Parathyroid adenoma (tissue), 2 donors: ENCODE results near the gene AP1S1.

Experiments
- H2AFZ ChIP-seq: fragments of 300-600 bp; sonication (generic); one replicate; pipeline ENCODE4 v1.7.0; 2017; ENCODE audit warnings: antibody characterized with exemption, mild to moderate bottlenecking
- H3K27ac ChIP-seq: fragments of 300-600 bp; sonication (generic); one replicate; pipeline ENCODE4 v1.7.0; 2017
- H3K27me3 ChIP-seq: fragments of 300-600 bp; sonication (generic); one replicate; pipeline ENCODE4 v1.7.0; 2017; ENCODE audit warnings: low read length; ENCODE audit not compliant: control insufficient read depth, insufficient read depth
- H3K36me3 ChIP-seq: fragments of 300-600 bp; sonication (generic); one replicate; pipeline ENCODE4 v1.7.0; 2017; ENCODE audit warnings: low read length; ENCODE audit not compliant: control insufficient read depth, insufficient read depth
- H3K4me1 ChIP-seq: fragments of 300-600 bp; sonication (generic); one replicate; pipeline ENCODE4 v1.7.0; 2017; ENCODE audit warnings: control low read depth
- H3K4me2 ChIP-seq: fragments of 300-600 bp; sonication (generic); one replicate; pipeline ENCODE4 v1.7.0; 2017; ENCODE audit warnings: low read length
- H3K4me3 ChIP-seq: fragments of 300-600 bp; sonication (generic); one replicate; pipeline ENCODE4 v1.7.0; 2017; ENCODE audit warnings: low read depth, low read length
- H3K79me2 ChIP-seq: fragments of 300-600 bp; sonication (generic); one replicate; pipeline ENCODE4 v1.7.0; 2017; ENCODE audit warnings: control low read depth
- H3K9ac ChIP-seq: fragments of 300-600 bp; sonication (generic); one replicate; pipeline ENCODE4 v1.7.0; 2017; ENCODE audit warnings: mild to moderate bottlenecking
- H3K9me3 ChIP-seq: fragments of 300-600 bp; sonication (generic); one replicate; pipeline ENCODE4 v1.7.0; 2017; ENCODE audit warnings: low read length; ENCODE audit not compliant: control insufficient read depth
- TF ChIP-seq, protein P1 (sequence below): fragments of 300-600 bp; sonication (generic); IDR thresholded peaks from one replicate; pipeline ENCODE4 v1.7.0; 2017; ENCODE audit warnings: antibody characterized with exemption, mild to moderate bottlenecking
- donor health status: primary hyperparathyroidism.

The AP1S1 gene

DNA sequence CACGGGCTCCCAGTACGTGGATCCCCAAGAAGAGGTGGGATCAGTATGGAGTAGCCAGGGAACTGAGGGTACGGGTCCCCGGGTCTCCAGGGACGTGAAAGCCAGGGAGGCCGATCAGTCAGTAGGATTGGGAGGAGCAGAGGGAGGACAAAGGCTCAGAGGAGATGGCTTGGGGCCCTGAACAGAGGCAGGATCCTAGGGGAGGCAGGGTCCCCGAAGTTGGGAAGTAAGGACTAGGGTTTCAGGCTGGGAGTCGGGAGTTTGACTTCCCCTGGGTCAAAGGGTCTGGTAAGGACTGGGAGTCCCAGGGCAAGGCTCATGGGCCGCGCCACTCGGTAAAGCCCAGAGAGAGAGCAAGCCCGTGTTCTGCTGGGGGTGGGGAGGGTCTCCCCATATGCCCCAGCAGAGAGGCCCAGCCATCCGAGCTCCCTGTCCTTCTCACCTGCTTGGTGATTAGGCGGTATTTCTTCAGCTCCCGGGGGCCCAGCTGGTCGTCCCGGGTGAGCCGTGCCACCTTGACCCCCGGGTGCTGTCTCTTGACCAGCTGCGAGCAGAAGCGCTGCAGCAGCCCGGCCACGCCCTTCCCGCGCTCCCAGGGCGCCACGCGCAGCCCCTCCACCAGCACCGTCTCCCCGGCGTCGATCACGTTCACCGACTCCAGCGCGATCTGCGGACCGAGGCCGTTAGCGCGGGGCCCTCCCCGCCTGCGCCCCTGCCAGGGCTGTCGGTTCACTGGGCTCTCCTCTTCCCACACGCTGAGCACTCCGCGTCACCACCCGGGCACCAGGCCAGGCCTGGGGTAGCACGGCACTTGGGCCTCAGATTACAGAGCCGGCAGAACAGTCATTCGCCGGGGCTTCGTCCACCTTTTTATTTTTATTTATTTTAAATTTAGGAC is 18.8 kb downstream of the AP1S1 start:
- H3K27me3 ChIP-seq = peaks cover 34% of the 10 kb centered on the region
- no peak overlapping the region for H3K4me3 ChIP-seq
- no peaks in the 10 kb centered on the region for H3K79me2 ChIP-seq

DNA sequence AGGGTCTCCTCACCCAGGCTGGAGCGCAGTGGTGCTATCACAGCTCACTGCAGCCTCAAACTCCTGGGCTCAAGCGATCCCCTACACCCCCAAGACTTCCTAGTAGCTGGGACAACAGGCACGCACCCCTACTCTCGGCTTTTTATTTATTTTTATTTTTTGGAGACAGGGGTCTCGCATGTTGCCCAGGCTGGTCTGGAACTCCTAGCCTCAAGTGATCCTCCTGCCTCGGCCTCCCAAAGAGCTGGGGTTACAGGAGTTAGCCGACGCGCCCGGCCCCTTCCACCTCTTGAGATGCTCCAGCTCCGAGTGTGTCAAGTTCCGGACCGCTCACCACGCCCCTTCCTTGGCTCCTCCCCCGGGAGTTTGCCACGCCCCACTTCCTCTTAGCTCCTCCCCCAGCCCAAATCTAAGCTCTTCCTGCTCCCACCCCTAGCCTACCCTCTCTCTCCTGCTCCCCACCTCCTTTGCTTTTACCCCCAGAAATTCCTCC is 19.5 kb downstream of the AP1S1 start:
- Histone ChIP-seq H3K4me1 (peaks cover 12% of the 10 kb centered on the region), H3K27me3 (peaks cover 34% of the 10 kb centered on the region), H2AFZ (peak overlapping the region; percentile 36), H3K27ac (no peak overlapping the region), H3K4me2 (no peak overlapping the region), H3K36me3 (no peaks in the 10 kb centered on the region), H3K79me2 (no peaks in the 10 kb centered on the region), H3K4me3 (no peak overlapping the region), H3K9ac (no peak overlapping the region), H3K9me3 (no peaks in the 10 kb centered on the region)
- TF ChIP-seq, protein P1, sequence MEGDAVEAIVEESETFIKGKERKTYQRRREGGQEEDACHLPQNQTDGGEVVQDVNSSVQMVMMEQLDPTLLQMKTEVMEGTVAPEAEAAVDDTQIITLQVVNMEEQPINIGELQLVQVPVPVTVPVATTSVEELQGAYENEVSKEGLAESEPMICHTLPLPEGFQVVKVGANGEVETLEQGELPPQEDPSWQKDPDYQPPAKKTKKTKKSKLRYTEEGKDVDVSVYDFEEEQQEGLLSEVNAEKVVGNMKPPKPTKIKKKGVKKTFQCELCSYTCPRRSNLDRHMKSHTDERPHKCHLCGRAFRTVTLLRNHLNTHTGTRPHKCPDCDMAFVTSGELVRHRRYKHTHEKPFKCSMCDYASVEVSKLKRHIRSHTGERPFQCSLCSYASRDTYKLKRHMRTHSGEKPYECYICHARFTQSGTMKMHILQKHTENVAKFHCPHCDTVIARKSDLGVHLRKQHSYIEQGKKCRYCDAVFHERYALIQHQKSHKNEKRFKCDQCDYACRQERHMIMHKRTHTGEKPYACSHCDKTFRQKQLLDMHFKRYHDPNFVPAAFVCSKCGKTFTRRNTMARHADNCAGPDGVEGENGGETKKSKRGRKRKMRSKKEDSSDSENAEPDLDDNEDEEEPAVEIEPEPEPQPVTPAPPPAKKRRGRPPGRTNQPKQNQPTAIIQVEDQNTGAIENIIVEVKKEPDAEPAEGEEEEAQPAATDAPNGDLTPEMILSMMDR = no peak

More for the DNA sequence above, 18.8 kb downstream of the AP1S1 start:
- no peak overlapping the region for H3K9ac ChIP-seq
- H3K4me1 ChIP-seq = peaks cover 12% of the 10 kb centered on the region
- no peaks in the 10 kb centered on the region for H3K36me3 ChIP-seq
- peak overlapping the region; percentile 36 for H2AFZ ChIP-seq
- H3K27ac ChIP-seq = no peak overlapping the region
- peak overlapping the region; percentile 18 for H3K4me2 ChIP-seq
- no peaks in the 10 kb centered on the region for H3K9me3 ChIP-seq
- TF ChIP-seq, protein P1 = no peak

DNA sequence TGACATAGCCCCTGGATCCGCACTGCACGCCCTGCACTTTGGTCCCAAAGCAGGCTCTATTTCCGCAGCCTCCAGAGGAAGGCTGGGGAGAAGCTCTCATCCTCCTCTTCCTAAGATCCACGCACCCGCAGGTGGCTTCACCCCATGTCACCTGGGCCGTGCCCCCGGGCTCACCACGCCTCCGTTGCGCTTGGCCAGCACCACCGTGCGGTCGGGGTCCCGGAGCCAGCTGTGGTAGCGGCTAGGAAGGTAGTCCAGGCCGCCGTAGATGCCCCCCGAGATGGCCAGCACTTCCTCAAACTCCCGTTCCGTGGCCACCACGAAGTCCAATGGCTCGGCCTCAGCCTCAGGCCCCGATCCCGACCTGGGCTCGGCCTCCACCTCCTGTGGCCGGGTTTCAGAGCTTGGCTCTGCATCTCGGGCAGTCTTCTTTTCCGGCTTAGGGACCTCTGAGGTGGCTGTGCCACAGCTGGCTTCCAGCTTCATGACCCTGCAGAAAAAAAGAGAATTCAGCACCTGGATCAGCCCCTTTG is 20.1 kb downstream of the AP1S1 start:
- Histone ChIP-seq H3K27ac (no peak overlapping the region), H3K9ac (no peak overlapping the region), H3K4me2 (no peak overlapping the region), H3K4me1 (peaks cover 12% of the 10 kb centered on the region), H3K36me3 (no peaks in the 10 kb centered on the region), H3K9me3 (no peaks in the 10 kb centered on the region), H3K27me3 (peaks cover 34% of the 10 kb centered on the region), H3K4me3 (no peak overlapping the region), H2AFZ (no peak overlapping the region), H3K79me2 (no peaks in the 10 kb centered on the region)
- TF ChIP-seq, protein P1 = no peak

DNA sequence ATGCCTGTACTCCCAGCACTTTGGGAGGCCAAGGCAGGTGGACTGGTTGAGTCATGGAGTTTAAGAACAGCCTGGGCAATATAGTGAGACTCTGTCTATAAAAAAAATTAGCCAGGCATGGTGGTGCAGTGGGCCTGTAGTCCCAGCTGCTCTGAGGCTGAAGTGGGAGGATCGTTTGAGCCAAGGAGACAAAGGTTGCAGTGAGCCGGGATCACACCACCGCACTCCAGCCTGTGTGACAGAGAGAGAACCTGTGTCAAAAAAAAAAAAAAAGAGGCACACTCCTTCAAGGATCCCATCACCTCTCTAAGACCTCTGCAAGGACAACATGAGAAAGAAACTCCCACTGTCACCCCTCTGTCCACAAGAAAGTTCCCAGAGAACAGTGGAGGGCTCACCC is 21.4 kb downstream of the AP1S1 start:
- Histone ChIP-seq H3K9me3 (no peaks in the 10 kb centered on the region), H3K27ac (no peak overlapping the region), H3K4me1 (peaks cover 9% of the 10 kb centered on the region), H3K4me2 (no peak overlapping the region), H3K27me3 (peaks cover 32% of the 10 kb centered on the region), H3K36me3 (no peaks in the 10 kb centered on the region), H3K79me2 (no peaks in the 10 kb centered on the region), H3K4me3 (no peak overlapping the region), H3K9ac (no peak overlapping the region), H2AFZ (no peak overlapping the region)
- TF ChIP-seq, protein P1 = no peak
